Measurements from ENCODE around the gene PITPNM3. TPM values are rescaled to one million over a fixed set of nuclear protein-coding genes. Genes with fewer than 3 reads are reported as not detected.

Gene PITPNM3
- total RNA-seq, 1 experiment from 2014 or later: 0.71 TPM

DNA sequence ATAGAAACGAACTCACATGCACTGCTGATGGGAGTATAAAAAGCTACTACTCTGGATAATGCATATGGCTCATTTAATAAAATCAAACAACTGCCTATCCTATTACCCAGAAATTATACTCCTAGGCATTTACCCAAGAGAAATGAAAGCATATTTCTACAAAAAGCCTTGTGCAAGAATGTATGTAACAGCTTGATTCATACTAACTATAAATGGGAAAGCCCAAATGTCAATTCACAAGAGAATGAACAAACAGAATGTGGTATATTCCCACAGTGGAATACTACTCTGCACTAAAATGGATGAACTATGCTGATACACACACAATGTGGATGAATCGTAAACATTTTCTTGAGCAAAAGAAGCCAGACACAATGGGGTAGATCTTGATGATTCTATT is 45.8 kb upstream of the PITPNM3 start:
- Histone ChIP-seq H3K4me3 (ENCODE audit: low read depth, low read length, poor library complexity, severe bottlenecking) (no peak overlapping the region), H3K36me3 (ENCODE audit: insufficient read depth, low read length, poor library complexity, severe bottlenecking) (peaks cover 51% of the 10 kb centered on the region), H3K4me1 (ENCODE audit: insufficient read depth, low read length, poor library complexity, severe bottlenecking) (peaks cover 16% of the 10 kb centered on the region), H3K27me3 (replicated peaks; ENCODE audit: insufficient read depth, low read depth, low read length, poor library complexity) (no peaks in the 10 kb centered on the region), H3K9me3 (ENCODE audit: low read depth, low read length, poor library complexity, severe bottlenecking) (no peaks in the 10 kb centered on the region), H3K27ac (ENCODE audit: low read depth, low read length, poor library complexity, severe bottlenecking) (no peak overlapping the region)
- intact Hi-C loops (cut with micrococcal nuclease; ENCODE audit: unreplicated experiment): no loop called here
- no TSS peak for BruUV-seq (replicated peaks)
- ChIA-PET CTCF (no interaction called here), POLR2A (ENCODE audit: low non-redundant PET) (interaction anchor here (0.7 kb wide), 1 partner anchor 1234 kb away, joined by 3 read pairs; no protein-coding TSS in a partner anchor)
- no peak for DNase-seq (ENCODE audit: low spot score)
- no peak for TF ChIP-seq EZH2 (IDR thresholded peaks at IDR 0.05; ENCODE audit: borderline replicate concordance, low read depth, low read length, poor library complexity, severe bottlenecking)
- TF ChIP-seq, protein P1, sequence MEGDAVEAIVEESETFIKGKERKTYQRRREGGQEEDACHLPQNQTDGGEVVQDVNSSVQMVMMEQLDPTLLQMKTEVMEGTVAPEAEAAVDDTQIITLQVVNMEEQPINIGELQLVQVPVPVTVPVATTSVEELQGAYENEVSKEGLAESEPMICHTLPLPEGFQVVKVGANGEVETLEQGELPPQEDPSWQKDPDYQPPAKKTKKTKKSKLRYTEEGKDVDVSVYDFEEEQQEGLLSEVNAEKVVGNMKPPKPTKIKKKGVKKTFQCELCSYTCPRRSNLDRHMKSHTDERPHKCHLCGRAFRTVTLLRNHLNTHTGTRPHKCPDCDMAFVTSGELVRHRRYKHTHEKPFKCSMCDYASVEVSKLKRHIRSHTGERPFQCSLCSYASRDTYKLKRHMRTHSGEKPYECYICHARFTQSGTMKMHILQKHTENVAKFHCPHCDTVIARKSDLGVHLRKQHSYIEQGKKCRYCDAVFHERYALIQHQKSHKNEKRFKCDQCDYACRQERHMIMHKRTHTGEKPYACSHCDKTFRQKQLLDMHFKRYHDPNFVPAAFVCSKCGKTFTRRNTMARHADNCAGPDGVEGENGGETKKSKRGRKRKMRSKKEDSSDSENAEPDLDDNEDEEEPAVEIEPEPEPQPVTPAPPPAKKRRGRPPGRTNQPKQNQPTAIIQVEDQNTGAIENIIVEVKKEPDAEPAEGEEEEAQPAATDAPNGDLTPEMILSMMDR (conservative IDR thresholded peaks at IDR 0.05; ENCODE audit: low read depth, low read length): no peak

DNA sequence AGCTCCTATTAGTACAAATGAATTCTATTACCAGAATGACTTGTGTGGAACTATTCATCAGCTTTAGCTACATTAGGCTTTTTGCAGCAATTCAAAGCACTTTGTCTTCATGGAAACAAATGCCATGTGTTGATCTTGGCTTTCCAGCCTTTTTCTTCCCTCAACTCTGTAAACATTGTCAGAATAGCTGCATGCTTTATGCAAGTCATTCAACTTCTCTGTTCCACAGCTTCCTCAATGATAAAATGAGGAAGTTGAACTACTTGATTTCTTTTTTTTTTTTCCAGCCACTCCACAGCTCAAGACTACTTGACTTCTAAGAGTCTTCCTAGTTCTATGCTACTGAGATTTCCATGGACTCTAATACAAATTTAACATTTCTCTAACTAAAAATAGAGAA is 43.0 kb upstream of the PITPNM3 start:
- peaks cover 16% of the 10 kb centered on the region for H3K4me1 ChIP-seq (ENCODE audit: insufficient read depth, low read length, poor library complexity, severe bottlenecking)
- no TSS peak for BruUV-seq (replicated peaks)
- no peaks in the 10 kb centered on the region for H3K9me3 ChIP-seq (ENCODE audit: low read depth, low read length, poor library complexity, severe bottlenecking)
- H3K27me3 ChIP-seq (replicated peaks; ENCODE audit: insufficient read depth, low read depth, low read length, poor library complexity): no peaks in the 10 kb centered on the region
- intact Hi-C loops (cut with micrococcal nuclease; ENCODE audit: unreplicated experiment): no loop called here
- no peak for DNase-seq (ENCODE audit: low spot score)
- no peak for TF ChIP-seq EZH2 (IDR thresholded peaks at IDR 0.05; ENCODE audit: borderline replicate concordance, low read depth, low read length, poor library complexity, severe bottlenecking)
- TF ChIP-seq, protein P1 (conservative IDR thresholded peaks at IDR 0.05; ENCODE audit: low read depth, low read length): no peak
- POLR2A ChIA-PET (ENCODE audit: low non-redundant PET): no interaction called here
- no peak overlapping the region for H3K4me3 ChIP-seq (ENCODE audit: low read depth, low read length, poor library complexity, severe bottlenecking)
- CTCF ChIA-PET: no interaction called here
- H3K36me3 ChIP-seq (ENCODE audit: insufficient read depth, low read length, poor library complexity, severe bottlenecking): peaks cover 55% of the 10 kb centered on the region
- no peak overlapping the region for H3K27ac ChIP-seq (ENCODE audit: low read depth, low read length, poor library complexity, severe bottlenecking)

DNA sequence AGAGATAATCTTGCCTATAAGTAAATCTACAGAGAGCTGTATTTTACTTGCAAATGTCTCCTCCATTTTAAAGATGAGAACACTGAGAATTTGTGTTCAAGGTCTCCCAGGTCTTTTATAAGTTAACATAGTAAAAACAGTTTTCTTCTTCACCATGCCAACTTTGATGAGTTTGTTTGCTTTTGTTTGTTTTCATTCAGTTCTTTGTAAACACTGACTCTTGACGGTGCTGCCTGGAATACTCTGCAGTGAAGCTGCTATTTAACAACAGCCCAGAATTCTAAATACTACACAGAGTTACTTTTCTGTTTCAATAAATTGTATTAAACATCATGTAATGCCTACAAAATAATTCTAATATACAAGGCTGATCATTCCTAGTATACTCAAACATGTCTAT is 41.4 kb upstream of the PITPNM3 start:
- ChIA-PET CTCF (no interaction called here), POLR2A (ENCODE audit: low non-redundant PET) (no interaction called here)
- intact Hi-C loops (cut with micrococcal nuclease; ENCODE audit: unreplicated experiment): no loop called here
- no TSS peak for BruUV-seq (replicated peaks)
- H3K4me3 ChIP-seq (ENCODE audit: low read depth, low read length, poor library complexity, severe bottlenecking): no peak overlapping the region
- no peaks in the 10 kb centered on the region for H3K27me3 ChIP-seq (replicated peaks; ENCODE audit: insufficient read depth, low read depth, low read length, poor library complexity)
- H3K27ac ChIP-seq (ENCODE audit: low read depth, low read length, poor library complexity, severe bottlenecking): no peak overlapping the region
- no peak for DNase-seq (ENCODE audit: low spot score)
- peaks cover 4% of the 10 kb centered on the region for H3K4me1 ChIP-seq (ENCODE audit: insufficient read depth, low read length, poor library complexity, severe bottlenecking)
- no peak for TF ChIP-seq EZH2 (IDR thresholded peaks at IDR 0.05; ENCODE audit: borderline replicate concordance, low read depth, low read length, poor library complexity, severe bottlenecking)
- TF ChIP-seq, protein P1 (conservative IDR thresholded peaks at IDR 0.05; ENCODE audit: low read depth, low read length): no peak
- no peaks in the 10 kb centered on the region for H3K9me3 ChIP-seq (ENCODE audit: low read depth, low read length, poor library complexity, severe bottlenecking)
- H3K36me3 ChIP-seq (ENCODE audit: insufficient read depth, low read length, poor library complexity, severe bottlenecking): peaks cover 69% of the 10 kb centered on the region

Measured in A673 (cell line).